ENCODE measurements around the gene EPB41L4B.

The EPB41L4B gene

GRCh38 chr9:109281518-109281917 lies 39.3 kb downstream of the EPB41L4B start:
- Histone ChIP-seq H3K9me3 (ENCODE audit: control insufficient read depth, low read length) (no peaks in the 10 kb centered on the region), H3K36me3 (ENCODE audit: control insufficient read depth, insufficient read depth, low read length) (no peaks in the 10 kb centered on the region), H3K4me1 (ENCODE audit: control insufficient read depth, insufficient read depth, low read length, poor library complexity, severe bottlenecking) (no peaks in the 10 kb centered on the region), H3K4me3 (ENCODE audit: extremely low read depth, insufficient read depth, low read length, poor library complexity, severe bottlenecking) (no peak overlapping the region), H3K27ac (ENCODE audit: low read depth, low read length, severe bottlenecking) (no peak overlapping the region)
- WGBS, 2 experiments (ENCODE audit: insufficient coverage in 2 of 2), result 100% methylated on average over 1 of the region's 8 CpGs; no CpG with 5 or more reads in 1 of the 2 experiments

- no peak overlapping the region for H3K4me3 ChIP-seq (ENCODE audit: extremely low read depth, insufficient read depth, low read length, poor library complexity, severe bottlenecking)
- no peaks in the 10 kb centered on the region for H3K9me3 ChIP-seq (ENCODE audit: control insufficient read depth, low read length)
- H3K27ac ChIP-seq (ENCODE audit: low read depth, low read length, severe bottlenecking), result no peak overlapping the region
- no peaks in the 10 kb centered on the region for H3K36me3 ChIP-seq (ENCODE audit: control insufficient read depth, insufficient read depth, low read length)
- 100% methylated on average over 1 of the region's 2 CpGs for WGBS, 2 experiments (ENCODE audit: insufficient coverage in 2 of 2)
- H3K4me1 ChIP-seq (ENCODE audit: control insufficient read depth, insufficient read depth, low read length, poor library complexity, severe bottlenecking), result no peaks in the 10 kb centered on the region
These were observed 42.0 kb downstream of the EPB41L4B start for GRCh38 chr9:109278848-109279247.

- WGBS, 2 experiments (ENCODE audit: insufficient coverage in 2 of 2), result 88 to 99% methylated on average over 6 of the region's 6 CpGs
- Histone ChIP-seq H3K4me1 (ENCODE audit: control insufficient read depth, insufficient read depth, low read length, poor library complexity, severe bottlenecking) (no peaks in the 10 kb centered on the region), H3K9me3 (ENCODE audit: control insufficient read depth, low read length) (no peaks in the 10 kb centered on the region), H3K27ac (ENCODE audit: low read depth, low read length, severe bottlenecking) (no peak overlapping the region), H3K4me3 (ENCODE audit: extremely low read depth, insufficient read depth, low read length, poor library complexity, severe bottlenecking) (no peak overlapping the region), H3K36me3 (ENCODE audit: control insufficient read depth, insufficient read depth, low read length) (no peaks in the 10 kb centered on the region)
These were observed 42.6 kb downstream of the EPB41L4B start for GRCh38 chr9:109278216-109278615.

- WGBS, 2 experiments (ENCODE audit: insufficient coverage in 2 of 2), result 87 to 90% methylated on average over 9 of the region's 9 CpGs
- no peaks in the 10 kb centered on the region for H3K9me3 ChIP-seq (ENCODE audit: control insufficient read depth, low read length)
- no peaks in the 10 kb centered on the region for H3K36me3 ChIP-seq (ENCODE audit: control insufficient read depth, insufficient read depth, low read length)
- no peaks in the 10 kb centered on the region for H3K4me1 ChIP-seq (ENCODE audit: control insufficient read depth, insufficient read depth, low read length, poor library complexity, severe bottlenecking)
- H3K4me3 ChIP-seq (ENCODE audit: extremely low read depth, insufficient read depth, low read length, poor library complexity, severe bottlenecking), result no peak overlapping the region
- H3K27ac ChIP-seq (ENCODE audit: low read depth, low read length, severe bottlenecking), result no peak overlapping the region
These were observed 43.4 kb downstream of the EPB41L4B start for GRCh38 chr9:109277451-109277850.

- Histone ChIP-seq H3K9me3 (ENCODE audit: control insufficient read depth, low read length) (no peaks in the 10 kb centered on the region), H3K4me1 (ENCODE audit: control insufficient read depth, insufficient read depth, low read length, poor library complexity, severe bottlenecking) (no peaks in the 10 kb centered on the region), H3K4me3 (ENCODE audit: extremely low read depth, insufficient read depth, low read length, poor library complexity, severe bottlenecking) (no peak overlapping the region), H3K36me3 (ENCODE audit: control insufficient read depth, insufficient read depth, low read length) (no peaks in the 10 kb centered on the region), H3K27ac (ENCODE audit: low read depth, low read length, severe bottlenecking) (no peak overlapping the region)
- WGBS, 2 experiments (ENCODE audit: insufficient coverage in 2 of 2), result 85 to 89% methylated on average over 11 to 13 of the region's 13 CpGs
These were observed 44.1 kb downstream of the EPB41L4B start for GRCh38 chr9:109276469-109277440.

- 88 to 91% methylated on average over 6 to 7 of the region's 8 CpGs for WGBS, 2 experiments (ENCODE audit: insufficient coverage in 2 of 2)
These were observed 45.8 kb downstream of the EPB41L4B start for GRCh38 chr9:109274884-109275730.

GRCh38 chr9:109273869-109274268 lies 47.0 kb downstream of the EPB41L4B start:
- WGBS, 2 experiments (ENCODE audit: insufficient coverage in 2 of 2), result 87 to 88% methylated on average over 3 of the region's 3 CpGs
- Histone ChIP-seq H3K4me3 (ENCODE audit: extremely low read depth, insufficient read depth, low read length, poor library complexity, severe bottlenecking) (no peak overlapping the region), H3K27ac (ENCODE audit: low read depth, low read length, severe bottlenecking) (no peak overlapping the region), H3K4me1 (ENCODE audit: control insufficient read depth, insufficient read depth, low read length, poor library complexity, severe bottlenecking) (no peaks in the 10 kb centered on the region), H3K9me3 (ENCODE audit: control insufficient read depth, low read length) (peaks cover 4% of the 10 kb centered on the region), H3K36me3 (ENCODE audit: control insufficient read depth, insufficient read depth, low read length) (no peaks in the 10 kb centered on the region)

More at GRCh38 chr9:109274884-109275730, 45.8 kb downstream of the EPB41L4B start:
- no peaks in the 10 kb centered on the region for H3K9me3 ChIP-seq (ENCODE audit: control insufficient read depth, low read length)
- no peak overlapping the region for H3K4me3 ChIP-seq (ENCODE audit: extremely low read depth, insufficient read depth, low read length, poor library complexity, severe bottlenecking)
- H3K27ac ChIP-seq (ENCODE audit: low read depth, low read length, severe bottlenecking), result no peak overlapping the region
- H3K4me1 ChIP-seq (ENCODE audit: control insufficient read depth, insufficient read depth, low read length, poor library complexity, severe bottlenecking), result no peaks in the 10 kb centered on the region
- H3K36me3 ChIP-seq (ENCODE audit: control insufficient read depth, insufficient read depth, low read length), result no peaks in the 10 kb centered on the region

- no peaks in the 10 kb centered on the region for H3K4me1 ChIP-seq (ENCODE audit: control insufficient read depth, insufficient read depth, low read length, poor library complexity, severe bottlenecking)
- H3K4me3 ChIP-seq (ENCODE audit: extremely low read depth, insufficient read depth, low read length, poor library complexity, severe bottlenecking), result no peak overlapping the region
- H3K27ac ChIP-seq (ENCODE audit: low read depth, low read length, severe bottlenecking), result no peak overlapping the region
- 80 to 100% methylated on average over 1 of the region's 2 CpGs for WGBS, 2 experiments (ENCODE audit: insufficient coverage in 2 of 2)
- peaks cover 6% of the 10 kb centered on the region for H3K9me3 ChIP-seq (ENCODE audit: control insufficient read depth, low read length)
- no peaks in the 10 kb centered on the region for H3K36me3 ChIP-seq (ENCODE audit: control insufficient read depth, insufficient read depth, low read length)
These were observed 48.1 kb downstream of the EPB41L4B start for GRCh38 chr9:109272745-109273144.

- WGBS, 2 experiments (ENCODE audit: insufficient coverage in 2 of 2), result 96% methylated on average over 3 of the region's 4 CpGs
- Histone ChIP-seq H3K27ac (ENCODE audit: low read depth, low read length, severe bottlenecking) (no peak overlapping the region), H3K4me3 (ENCODE audit: extremely low read depth, insufficient read depth, low read length, poor library complexity, severe bottlenecking) (no peak overlapping the region), H3K9me3 (ENCODE audit: control insufficient read depth, low read length) (peaks cover 13% of the 10 kb centered on the region), H3K36me3 (ENCODE audit: control insufficient read depth, insufficient read depth, low read length) (no peaks in the 10 kb centered on the region), H3K4me1 (ENCODE audit: control insufficient read depth, insufficient read depth, low read length, poor library complexity, severe bottlenecking) (no peaks in the 10 kb centered on the region)
These were observed 48.8 kb downstream of the EPB41L4B start for GRCh38 chr9:109272045-109272444.

GRCh38 chr9:109270971-109271925 lies 49.6 kb downstream of the EPB41L4B start:
- peaks cover 14% of the 10 kb centered on the region for H3K9me3 ChIP-seq (ENCODE audit: control insufficient read depth, low read length)
- no peak overlapping the region for H3K4me3 ChIP-seq (ENCODE audit: extremely low read depth, insufficient read depth, low read length, poor library complexity, severe bottlenecking)
- H3K36me3 ChIP-seq (ENCODE audit: control insufficient read depth, insufficient read depth, low read length), result no peaks in the 10 kb centered on the region
- no peaks in the 10 kb centered on the region for H3K4me1 ChIP-seq (ENCODE audit: control insufficient read depth, insufficient read depth, low read length, poor library complexity, severe bottlenecking)
- 94% methylated on average over 14 to 15 of the region's 15 CpGs for WGBS, 2 experiments (ENCODE audit: insufficient coverage in 2 of 2)
- no peak overlapping the region for H3K27ac ChIP-seq (ENCODE audit: low read depth, low read length, severe bottlenecking)
